Left kidney (tissue), 8 donors: Measurements from ENCODE around the gene ANKMY2. TPM values are rescaled to one million over a fixed set of nuclear protein-coding genes. Genes with fewer than 3 reads are reported as not detected.
"Not testable (repeated sequence)": the region's sequence is repeated elsewhere in the genome, so short reads cannot be mapped to it uniquely, and the experiment has no call there.

Source experiments
- DNase-seq: peaks from one replicate; pipeline ENCODE4 v3.0.0-alpha.2; 2013
- long read RNA-seq, 8 donors: transcript quantifications; one replicate each; lab custom pipeline, GENCODE V29; 2026
- polyA plus RNA-seq: library from polyadenylated mRNA; unstranded; fragments of 120-200 nt; gene quantifications from one replicate; pipeline ENCODE4 v1.2.1, GENCODE V29; 2013; ENCODE audit not compliant: insufficient read length

The ANKMY2 gene
- polyA plus RNA-seq, result 34.6 TPM
- long read RNA-seq, donor 1, transcript ANKMY2-201 (10 exons, 2,555 nt), result major isoform, 12 of 12 reads
- long read RNA-seq, donor 1, partial matches to known transcripts, result 0 of 12 reads
- long read RNA-seq, donor 1, other reads (novel, unspliced or antisense), result 0 of 12 reads
- long read RNA-seq, donor 2, transcript ANKMY2-201 (10 exons, 2,555 nt), result major isoform, 5 of 5 reads
- long read RNA-seq, donor 2, partial matches to known transcripts, result 0 of 5 reads
- long read RNA-seq, donor 2, other reads (novel, unspliced or antisense), result 0 of 5 reads
- long read RNA-seq, donor 3, transcript ANKMY2-201 (10 exons, 2,555 nt), result major isoform, 5 of 5 reads
- long read RNA-seq, donor 3, partial matches to known transcripts, result 0 of 5 reads
- long read RNA-seq, donor 3, other reads (novel, unspliced or antisense), result 0 of 5 reads
- long read RNA-seq, donor 4, result 0 reads
- long read RNA-seq, donor 5, transcript ANKMY2-201 (10 exons, 2,555 nt), result major isoform, 22 of 22 reads
- long read RNA-seq, donor 5, partial matches to known transcripts, result 0 of 22 reads
- long read RNA-seq, donor 5, other reads (novel, unspliced or antisense), result 0 of 22 reads
- long read RNA-seq, donor 6, transcript ANKMY2-201 (10 exons, 2,555 nt), result major isoform, 11 of 11 reads
- long read RNA-seq, donor 6, partial matches to known transcripts, result 0 of 11 reads
- long read RNA-seq, donor 6, other reads (novel, unspliced or antisense), result 0 of 11 reads
- long read RNA-seq, donor 7, transcript ANKMY2-201 (10 exons, 2,555 nt), result major isoform, 9 of 9 reads
- long read RNA-seq, donor 7, partial matches to known transcripts, result 0 of 9 reads
- long read RNA-seq, donor 7, other reads (novel, unspliced or antisense), result 0 of 9 reads
- long read RNA-seq, donor 8, partial matches to known transcripts, result 0 of 3 reads
- long read RNA-seq, donor 8, other reads (novel, unspliced or antisense), result 0 of 3 reads

DNA sequence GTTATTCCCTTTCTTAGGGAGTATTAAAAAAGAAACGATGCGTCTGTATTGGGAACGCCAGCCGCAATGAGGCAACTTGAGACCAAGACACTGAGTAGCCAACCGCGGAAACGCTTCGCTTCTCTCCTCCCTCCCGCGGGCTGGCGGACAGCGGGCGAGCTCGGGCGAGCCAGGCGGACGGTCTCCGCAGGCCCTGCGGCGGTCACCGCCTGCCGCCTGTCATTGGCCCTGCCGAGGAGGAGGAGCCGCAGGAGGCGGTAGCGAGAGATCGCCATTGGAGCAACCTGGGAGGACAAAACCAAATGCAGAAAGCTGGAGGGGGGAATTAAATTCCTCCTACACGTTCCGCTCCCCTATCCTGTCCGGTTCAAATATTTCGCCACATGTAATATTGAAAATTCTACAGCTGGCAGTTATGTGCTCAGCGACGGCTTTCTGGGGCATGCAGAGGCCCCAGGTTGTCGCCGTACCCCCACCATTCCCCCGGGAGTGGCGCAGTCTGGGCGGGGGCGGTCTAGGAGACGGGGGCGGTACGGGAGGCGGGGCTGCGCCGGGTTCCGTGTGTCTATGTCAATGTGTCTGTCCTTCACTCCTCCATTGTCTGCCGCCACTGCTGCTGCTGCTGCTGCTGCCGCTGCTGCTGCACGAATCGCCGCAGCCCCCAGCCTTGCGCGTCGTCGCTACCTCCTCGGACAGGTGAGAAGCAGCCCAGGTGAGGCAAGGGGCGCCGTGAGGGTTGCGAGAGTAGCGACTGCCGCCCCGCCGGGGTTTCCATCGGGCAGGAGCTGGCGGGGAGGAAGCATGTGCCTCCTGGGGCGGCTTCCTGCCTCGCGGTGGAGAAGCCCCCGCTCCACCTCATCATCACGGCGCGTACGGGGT, at the start of gene ANKMY2, which contains the start of gene BZW2:
TSS of gene ANKMY2 (minus strand) at position 162 of the 879 bp plus-strand sequence. CDS start 181 bp downstream, outside the sequence.
TSS of gene BZW2 (plus strand) at position 589 of the 879 bp plus-strand sequence. CDS start 19,263 bp downstream, outside the sequence.
- DNase-seq, result peak; percentile 94

- no peak for DNase-seq
Observed at GRCh38 chr7:16694806-16695205, 49.3 kb upstream of the ANKMY2 start.

- no peak for DNase-seq
Observed at GRCh38 chr7:16693601-16694318, 48.2 kb upstream of the ANKMY2 start.

DNA sequence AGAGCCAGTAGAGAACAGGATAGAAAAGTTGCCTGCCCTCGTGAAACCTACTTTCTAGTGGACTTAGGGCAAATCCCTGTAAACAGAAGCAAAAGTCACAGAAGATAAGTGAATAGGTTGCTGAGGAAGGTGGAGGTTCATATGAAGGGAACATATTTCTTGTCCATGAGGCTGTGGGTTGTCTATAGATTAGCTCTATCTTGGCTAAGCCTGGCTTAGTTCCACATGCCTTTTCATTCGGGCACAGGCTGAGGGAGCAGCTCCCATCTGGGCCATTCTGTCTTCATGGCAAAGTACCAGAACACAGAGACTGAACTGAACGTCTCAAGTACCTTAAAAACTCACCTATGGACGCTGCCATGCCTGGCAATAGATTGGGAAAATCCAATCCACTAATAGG, 45.7 kb upstream of the ANKMY2 start:
- DNase-seq, result no peak

- DNase-seq, result no peak
Observed at GRCh38 chr7:16688249-16688648, 42.7 kb upstream of the ANKMY2 start.

- DNase-seq, result no peak
Observed at GRCh38 chr7:16685535-16685934, 40.0 kb upstream of the ANKMY2 start.

DNA sequence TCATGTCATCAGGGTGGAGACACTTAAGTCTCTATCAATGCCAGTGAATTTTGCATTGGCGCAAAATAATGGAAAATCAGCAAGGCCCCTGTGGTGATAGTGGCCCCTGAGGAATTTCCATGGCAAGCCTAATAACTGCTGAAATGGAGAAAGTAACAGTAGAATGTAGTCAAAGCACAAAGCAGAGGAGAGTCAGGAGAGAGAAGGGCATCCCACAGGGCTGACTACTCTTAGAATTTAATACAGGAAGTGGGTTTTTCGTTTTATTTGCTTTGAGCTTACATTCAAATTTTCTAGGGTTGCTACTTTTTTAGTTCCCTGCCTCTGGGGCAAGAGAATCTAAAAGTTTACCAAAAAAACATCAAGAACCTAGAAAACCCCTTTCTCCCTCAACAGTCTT, 39.4 kb upstream of the ANKMY2 start:
- DNase-seq, result no peak

GRCh38 chr7:16678645-16679566, 33.4 kb upstream of the ANKMY2 start:
- DNase-seq, result not testable (repeated sequence)

DNA sequence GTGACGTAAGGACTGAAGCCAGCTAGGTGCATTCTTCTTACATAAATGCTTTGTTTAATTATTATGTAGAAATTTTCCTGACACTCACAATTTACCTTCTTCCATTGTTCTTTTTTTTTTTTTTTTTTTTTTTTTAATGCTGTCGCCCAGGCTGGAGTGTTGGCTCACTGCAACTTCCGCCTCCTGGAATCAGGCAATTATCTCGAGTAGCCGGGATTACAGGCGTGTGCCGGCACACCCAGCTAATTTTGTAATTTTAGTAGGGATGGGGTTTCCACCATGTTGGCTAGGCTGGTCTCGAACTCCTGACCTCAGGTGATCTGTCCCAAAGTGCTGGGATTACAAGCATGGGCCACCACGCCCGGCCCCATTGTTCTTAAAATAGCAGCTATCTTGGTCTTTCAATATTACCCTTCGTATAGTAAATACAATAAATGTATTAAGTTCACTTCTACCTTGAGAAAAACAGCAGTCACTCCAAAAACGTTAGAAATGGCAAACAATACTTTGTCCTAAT, 32.5 kb upstream of the ANKMY2 start:
- DNase-seq, result no peak

DNA sequence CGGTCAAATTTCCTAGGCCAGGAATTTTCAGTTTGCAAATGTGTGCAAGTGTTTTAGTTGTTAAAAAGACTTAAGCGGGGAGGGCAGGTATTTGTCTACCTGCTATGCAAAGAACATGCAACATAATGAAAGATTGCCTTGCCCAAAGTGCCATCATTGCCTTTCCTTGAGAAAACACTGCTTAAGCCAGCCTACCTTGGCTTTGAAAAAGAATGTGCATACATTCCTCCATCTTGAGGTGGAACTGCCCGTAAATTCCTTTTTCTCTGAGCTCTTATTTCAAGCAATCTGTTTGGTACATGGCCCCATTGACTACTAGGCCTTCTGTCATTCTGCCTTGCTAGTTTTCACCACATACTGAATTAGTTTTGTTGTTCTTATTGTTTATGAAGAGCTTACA, 29.7 kb upstream of the ANKMY2 start:
- no peak for DNase-seq

DNA sequence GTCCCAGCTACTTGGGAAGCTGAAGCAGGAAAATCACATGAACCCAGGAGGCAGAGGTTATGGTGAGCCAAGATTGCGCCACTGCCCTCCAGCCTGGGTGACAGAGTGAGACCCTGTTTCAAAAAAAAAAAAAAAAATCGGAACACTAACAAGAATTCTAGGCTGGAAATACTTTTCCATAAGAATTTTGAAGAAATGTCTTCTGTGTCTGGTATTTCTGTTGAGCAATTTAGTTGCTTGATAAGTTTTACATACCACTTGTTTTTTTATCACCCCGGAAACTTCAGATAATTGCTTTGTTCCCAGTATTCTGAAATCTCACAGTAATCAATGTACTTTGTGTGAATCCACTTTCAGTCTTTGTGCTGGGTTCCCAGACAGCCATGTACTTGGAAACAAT, 26.3 kb upstream of the ANKMY2 start:
- DNase-seq, result no peak

- DNase-seq, result no peak
Observed at GRCh38 chr7:16670731-16671344, 25.3 kb upstream of the ANKMY2 start.

GRCh38 chr7:16670021-16670420, 24.5 kb upstream of the ANKMY2 start:
- no peak for DNase-seq

DNA sequence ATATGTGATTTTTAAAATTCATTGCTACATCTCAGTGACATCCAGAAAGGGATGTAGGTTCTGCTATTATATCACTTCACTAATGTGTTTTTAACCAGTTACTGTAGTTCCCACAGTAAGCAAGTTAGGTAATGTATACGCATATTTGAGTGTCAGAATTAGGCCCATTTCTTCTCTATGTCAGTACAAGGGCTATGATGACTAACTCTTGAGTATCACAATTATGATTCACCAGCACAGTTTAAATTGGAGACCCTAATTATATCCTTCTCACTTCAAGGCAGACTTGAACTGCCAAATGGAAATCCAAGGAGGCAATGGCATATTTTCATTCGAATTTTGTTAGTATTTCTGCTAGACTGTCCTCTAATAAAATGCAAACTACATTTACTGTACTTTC, 24.0 kb upstream of the ANKMY2 start:
- no peak for DNase-seq

- DNase-seq, result no peak
Observed at GRCh38 chr7:16668978-16669377, 23.4 kb upstream of the ANKMY2 start.

DNA sequence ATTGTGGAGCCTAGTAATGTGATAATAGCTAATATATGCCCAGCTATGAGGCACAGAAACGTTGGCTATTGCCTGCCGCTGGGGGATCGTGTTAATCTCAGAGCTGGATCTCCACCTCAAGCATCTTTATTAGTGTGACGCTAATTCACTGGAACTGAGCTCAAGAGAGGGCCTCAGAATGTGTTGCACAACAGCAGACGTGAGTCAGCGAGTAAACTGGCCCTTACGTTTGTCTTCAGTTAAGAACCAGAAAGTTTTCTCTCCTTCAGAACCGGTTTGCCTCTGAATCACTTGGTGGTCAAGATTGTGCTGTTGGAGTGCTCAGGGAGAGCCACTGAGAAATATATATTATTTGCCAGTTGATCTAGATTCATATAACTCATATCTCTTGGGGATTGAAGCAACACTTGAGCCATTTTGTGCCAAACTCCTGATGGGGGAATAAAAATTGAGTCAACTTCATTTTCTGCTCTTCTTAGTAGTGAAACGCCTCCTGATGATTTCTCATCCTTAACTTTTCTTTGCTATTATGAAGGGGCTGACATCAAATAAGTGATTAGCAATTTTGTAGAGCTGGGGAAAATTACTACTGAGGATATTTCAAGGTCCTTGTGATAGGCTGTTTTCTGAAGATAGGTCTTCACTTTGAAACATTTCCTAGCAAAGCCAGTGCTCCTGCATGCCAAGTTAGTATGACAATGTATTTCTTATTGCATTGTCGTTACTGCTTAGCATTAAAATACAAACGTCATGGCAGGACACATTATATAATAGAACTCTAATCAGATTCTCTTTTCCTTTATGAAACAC, 22.7 kb upstream of the ANKMY2 start:
- DNase-seq, result no peak

DNA sequence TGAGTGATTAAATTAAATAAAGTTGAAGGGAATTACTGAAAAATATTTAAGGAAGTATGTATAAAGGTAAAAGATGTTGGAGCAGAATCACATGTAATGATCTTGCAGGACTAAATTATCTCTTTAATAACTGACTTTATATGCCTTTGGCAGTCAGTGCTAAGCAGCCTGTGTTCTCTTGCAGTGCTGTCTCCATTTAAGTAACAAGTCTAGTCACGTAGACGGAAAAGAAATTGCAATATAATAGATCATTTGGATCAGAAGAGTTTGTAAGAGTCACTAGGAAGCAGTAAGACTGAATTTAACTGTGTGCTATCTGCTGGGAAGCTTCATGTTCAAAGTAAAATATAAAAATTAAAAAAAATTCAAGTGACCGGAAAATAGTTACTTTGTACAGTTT, 21.8 kb upstream of the ANKMY2 start:
- no peak for DNase-seq

DNA sequence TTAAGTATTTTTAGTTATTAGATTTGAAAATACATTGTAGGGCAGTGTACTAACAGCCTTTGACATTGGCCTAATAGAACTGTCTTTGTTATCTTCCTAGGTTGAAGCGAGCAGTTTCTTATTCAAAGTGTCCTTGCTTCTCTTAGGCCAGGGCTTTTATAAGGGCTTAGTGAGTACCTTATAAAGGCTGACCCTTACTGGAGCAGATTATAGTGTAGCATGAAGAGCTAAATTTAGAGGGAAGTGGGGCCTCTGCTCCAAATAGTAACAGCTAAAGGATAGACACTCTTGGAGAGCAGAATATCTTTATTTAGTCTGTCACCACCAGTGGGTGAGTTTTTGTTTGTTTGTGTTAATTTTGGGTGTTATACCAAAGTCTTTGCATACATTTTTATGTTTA, 16.4 kb upstream of the ANKMY2 start:
- DNase-seq, result no peak
